ENCODE results near the gene PYY.

PYY gene

GRCh38 chr17:43912635-43913304, 41.0 kb downstream of the PYY start:
- no peak for DNase-seq

GRCh38 chr17:43911904-43912303, 41.8 kb downstream of the PYY start:
- DNase-seq = no peak

- no peak for DNase-seq
These were observed 44.1 kb downstream of the PYY start for GRCh38 chr17:43909537-43910231.

GRCh38 chr17:43907998-43908721, 45.6 kb downstream of the PYY start:
- DNase-seq = peak; percentile 52

GRCh38 chr17:43907425-43907981, 46.2 kb downstream of the PYY start, which contains the start of gene MPP2:
MPP2 (minus strand) TSS chr17:43907536; CDS start chr17:43904460, 3,076 bp downstream.
- peak; percentile 83 for DNase-seq

GRCh38 chr17:43906951-43907424, 46.8 kb downstream of the PYY start:
- DNase-seq = no peak

- DNase-seq = peak; percentile 12
These were observed 47.5 kb downstream of the PYY start for GRCh38 chr17:43905985-43906852.

GRCh38 chr17:43905400-43905984, 48.2 kb downstream of the PYY start:
- peak; percentile 6 for DNase-seq
